Erythroblast (primary cell): ENCODE results near the gene TSKS.

Experiments used
- GATA1 ChIP-seq: IDR thresholded peaks from 2 replicates; pipeline ENCODE4 v1.6.1; 2011; ENCODE audit warnings: low read depth, mild to moderate bottlenecking, control low read depth, low read length, moderate library complexity
- POLR2A ChIP-seq: IDR thresholded peaks from 2 replicates; pipeline ENCODE4 v1.6.1; 2011; ENCODE audit warnings: mild to moderate bottlenecking, low read length

DNA sequence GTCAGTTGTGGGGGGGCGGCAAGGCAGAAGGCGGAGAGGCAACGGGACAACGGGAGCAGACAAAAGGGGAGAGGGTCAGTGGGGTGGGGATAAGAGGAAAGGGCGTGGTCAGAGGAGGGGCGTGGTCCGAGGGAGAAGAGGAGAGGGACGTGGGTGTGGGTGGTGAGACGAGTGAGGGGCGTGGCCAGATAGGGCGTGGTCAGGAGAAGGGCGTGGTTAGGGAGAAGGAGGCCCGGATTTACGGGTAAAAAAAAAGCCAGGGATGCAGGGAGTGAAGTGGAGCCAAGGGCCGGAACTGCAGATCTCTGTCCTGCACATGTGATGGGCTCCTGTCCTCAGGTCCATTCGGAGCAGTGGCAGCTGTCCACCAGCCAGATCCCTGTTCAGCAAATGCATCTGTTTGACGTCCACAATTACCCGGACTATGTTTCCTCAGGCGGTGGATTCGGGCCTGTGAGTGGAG is 50.7 kb downstream of the TSKS start:
- TF ChIP-seq POLR2A (no peak), GATA1 (no peak)
